ENCODE data around the gene NANOS2.
A peak's percentile ranks its signal among the peaks of the same experiment; 100 is the strongest.

GRCh38 chr19:45922281-45922680, 7.7 kb upstream of the NANOS2 start:
- TF ChIP-seq ZNF274 (IDR thresholded peaks at IDR 0.05; ENCODE audit: borderline replicate concordance, low read depth, low read length) (no peak), CTCF (IDR thresholded peaks at IDR 0.05 in 2 of 3, conservative IDR thresholded peaks at IDR 0.05 in 1 of 3; ENCODE audit: insufficient read depth in 2 of 3, low read depth in 1 of 3, low read length in 3 of 3) (peak; percentile 27 to 42 (median 33); a peak in 5 of 6 replicates), ARID2 (IDR thresholded peaks at IDR 0.05) (no peak), CHAMP1 (IDR thresholded peaks at IDR 0.05) (no peak), YY1 (IDR thresholded peaks at IDR 0.05; ENCODE audit: borderline replicate concordance in 1 of 3, control insufficient read depth in 1 of 3, extremely low read depth in 1 of 3, insufficient read depth in 3 of 3, insufficient read length in 1 of 3, insufficient replicate concordance in 2 of 3, low read depth in 1 of 3, low read length in 2 of 3) (no peak), PBX2 (CRISPR knock-in tag; IDR thresholded peaks at IDR 0.05; ENCODE audit: low read depth) (no peak), PBX2 (tag; conservative IDR thresholded peaks at IDR 0.05; ENCODE audit: low read depth) (no peak), EP300 (IDR thresholded peaks at IDR 0.05; ENCODE audit: low read length) (no peak)

All from K562 (cell line).